ENCODE results near the gene ARMH1. TPM values are rescaled to one million over a fixed set of nuclear protein-coding genes. Genes with fewer than 3 reads are reported as not detected.

The ARMH1 gene
- total and polyA plus RNA-seq, 2 experiments from 2014 or later = 3.1 to 6.3 TPM

- H2AFZ ChIP-seq = no peak overlapping the region
These were observed 41.9 kb upstream of the ARMH1 start for GRCh38 chr1:44632598-44632997.

GRCh38 chr1:44634606-44635189 is 39.8 kb upstream of the ARMH1 start:
- Histone ChIP-seq H3K4me2 (no peak overlapping the region), H3K79me2 (peaks cover 27% of the 10 kb centered on the region), H3K27ac (no peak overlapping the region), H3K36me3 (replicated peaks; ENCODE audit: insufficient read depth, low read depth) (no peaks in the 10 kb centered on the region), H3K9me2 (replicated peaks; ENCODE audit: insufficient read depth) (no peaks in the 10 kb centered on the region), H4K20me1 (ENCODE audit: insufficient read depth, poor library complexity, severe bottlenecking) (no peaks in the 10 kb centered on the region), H2AFZ (no peak overlapping the region), H3K4me1 (ENCODE audit: insufficient read depth) (peaks cover 11% of the 10 kb centered on the region), H3K4me3 (no peak overlapping the region), H3K27me3 (no peaks in the 10 kb centered on the region), H3K9me3 (ENCODE audit: low read depth) (no peaks in the 10 kb centered on the region)
- TF ChIP-seq EZH2phosphoT487 (IDR thresholded peaks at IDR 0.05; ENCODE audit: low read depth, severe bottlenecking, unreplicated experiment) = no peak
- no peak for TF ChIP-seq EZH2 (IDR thresholded peaks at IDR 0.05; ENCODE audit: borderline replicate concordance)
- no peak for TF ChIP-seq CTCF (IDR thresholded peaks at IDR 0.05; ENCODE audit: poor library complexity)
- DNase-seq (ENCODE audit: low spot score) = no peak
- WGBS (ENCODE audit: low lambda C conversion rate, missing lambda C conversion rate) = 89% methylated on average over 3 of the region's 3 CpGs

More at GRCh38 chr1:44632598-44632997, 41.9 kb upstream of the ARMH1 start:
- peak overlapping the region; percentile 75 for H3K4me3 ChIP-seq
- peaks cover 27% of the 10 kb centered on the region for H3K79me2 ChIP-seq
- DNase-seq (ENCODE audit: low spot score) = peak; percentile 23
- no peaks in the 10 kb centered on the region for H3K36me3 ChIP-seq (replicated peaks; ENCODE audit: insufficient read depth, low read depth)
- H3K9me2 ChIP-seq (replicated peaks; ENCODE audit: insufficient read depth) = no peaks in the 10 kb centered on the region
- H3K4me1 ChIP-seq (ENCODE audit: insufficient read depth) = peaks cover 11% of the 10 kb centered on the region
- H4K20me1 ChIP-seq (ENCODE audit: insufficient read depth, poor library complexity, severe bottlenecking) = no peaks in the 10 kb centered on the region
- 5% methylated on average over 9 of the region's 9 CpGs for WGBS (ENCODE audit: low lambda C conversion rate, missing lambda C conversion rate)
- peak overlapping the region; percentile 98 for H3K27ac ChIP-seq
- no peaks in the 10 kb centered on the region for H3K9me3 ChIP-seq (ENCODE audit: low read depth)
- H3K4me2 ChIP-seq = peak overlapping the region; percentile 87
- H3K27me3 ChIP-seq = no peaks in the 10 kb centered on the region
- TF ChIP-seq EZH2 (IDR thresholded peaks at IDR 0.05; ENCODE audit: borderline replicate concordance) = no peak
- no peak for TF ChIP-seq EZH2phosphoT487 (IDR thresholded peaks at IDR 0.05; ENCODE audit: low read depth, severe bottlenecking, unreplicated experiment)
- TF ChIP-seq CTCF (IDR thresholded peaks at IDR 0.05; ENCODE audit: poor library complexity) = no peak

GRCh38 chr1:44635439-44635838 is 39.1 kb upstream of the ARMH1 start:
- DNase-seq (ENCODE audit: low spot score) = no peak
- Histone ChIP-seq H3K9me2 (replicated peaks; ENCODE audit: insufficient read depth) (no peaks in the 10 kb centered on the region), H3K79me2 (peaks cover 27% of the 10 kb centered on the region), H3K4me1 (ENCODE audit: insufficient read depth) (peaks cover 11% of the 10 kb centered on the region), H4K20me1 (ENCODE audit: insufficient read depth, poor library complexity, severe bottlenecking) (no peaks in the 10 kb centered on the region), H3K4me3 (no peak overlapping the region), H3K4me2 (no peak overlapping the region), H3K36me3 (replicated peaks; ENCODE audit: insufficient read depth, low read depth) (no peaks in the 10 kb centered on the region), H2AFZ (no peak overlapping the region), H3K27ac (no peak overlapping the region), H3K9me3 (ENCODE audit: low read depth) (no peaks in the 10 kb centered on the region), H3K27me3 (no peaks in the 10 kb centered on the region)
- no peak for TF ChIP-seq CTCF (IDR thresholded peaks at IDR 0.05; ENCODE audit: poor library complexity)
- TF ChIP-seq EZH2phosphoT487 (IDR thresholded peaks at IDR 0.05; ENCODE audit: low read depth, severe bottlenecking, unreplicated experiment) = no peak
- no peak for TF ChIP-seq EZH2 (IDR thresholded peaks at IDR 0.05; ENCODE audit: borderline replicate concordance)
- WGBS (ENCODE audit: low lambda C conversion rate, missing lambda C conversion rate) = over 99% methylated on average over 9 of the region's 9 CpGs

Data from hepatocyte (in vitro differentiated cells).